ENCODE data around the gene GUCY1B1. TPM values are rescaled to one million over a fixed set of nuclear protein-coding genes. Genes with fewer than 3 reads are reported as not detected.

The GUCY1B1 gene
- total and polyA plus RNA-seq, 8 donors = 3.9 to 18.1 (median 5.4) TPM

DNA sequence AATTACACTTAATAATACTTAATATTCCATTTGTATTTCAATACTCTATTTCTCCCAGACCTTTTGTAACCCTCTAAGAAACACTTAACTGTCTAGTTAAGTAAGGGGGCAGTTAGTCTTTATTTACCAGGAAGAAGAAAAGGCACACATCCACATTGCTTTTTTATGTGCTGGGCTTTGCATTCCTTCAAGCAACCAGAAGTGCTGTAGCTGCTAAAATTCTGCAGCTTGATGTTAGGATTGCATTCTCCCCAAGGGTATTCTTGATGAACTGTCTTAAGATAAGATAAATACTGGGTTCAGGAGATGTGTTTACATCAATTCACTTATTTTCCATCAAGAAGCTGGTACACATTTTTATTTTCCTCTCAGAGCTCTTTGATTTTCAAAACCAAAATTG lies 83.3 kb downstream of the GUCY1B1 start:
- H3K4me3 ChIP-seq = no peak overlapping the region
- TF ChIP-seq, protein P1, sequence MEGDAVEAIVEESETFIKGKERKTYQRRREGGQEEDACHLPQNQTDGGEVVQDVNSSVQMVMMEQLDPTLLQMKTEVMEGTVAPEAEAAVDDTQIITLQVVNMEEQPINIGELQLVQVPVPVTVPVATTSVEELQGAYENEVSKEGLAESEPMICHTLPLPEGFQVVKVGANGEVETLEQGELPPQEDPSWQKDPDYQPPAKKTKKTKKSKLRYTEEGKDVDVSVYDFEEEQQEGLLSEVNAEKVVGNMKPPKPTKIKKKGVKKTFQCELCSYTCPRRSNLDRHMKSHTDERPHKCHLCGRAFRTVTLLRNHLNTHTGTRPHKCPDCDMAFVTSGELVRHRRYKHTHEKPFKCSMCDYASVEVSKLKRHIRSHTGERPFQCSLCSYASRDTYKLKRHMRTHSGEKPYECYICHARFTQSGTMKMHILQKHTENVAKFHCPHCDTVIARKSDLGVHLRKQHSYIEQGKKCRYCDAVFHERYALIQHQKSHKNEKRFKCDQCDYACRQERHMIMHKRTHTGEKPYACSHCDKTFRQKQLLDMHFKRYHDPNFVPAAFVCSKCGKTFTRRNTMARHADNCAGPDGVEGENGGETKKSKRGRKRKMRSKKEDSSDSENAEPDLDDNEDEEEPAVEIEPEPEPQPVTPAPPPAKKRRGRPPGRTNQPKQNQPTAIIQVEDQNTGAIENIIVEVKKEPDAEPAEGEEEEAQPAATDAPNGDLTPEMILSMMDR (IDR thresholded peaks at IDR 0.05) = no peak
- ATAC-seq (no peak), FAIRE-seq (no peak), DNase-seq (no peak)
- H3K4me1 ChIP-seq = no peaks in the 10 kb centered on the region
- intact Hi-C loops (cut with DNase I) = no loop called here
- no peaks in the 10 kb centered on the region for H3K9me3 ChIP-seq
- no peaks in the 10 kb centered on the region for H3K27me3 ChIP-seq
- H3K27ac ChIP-seq = no peak overlapping the region
- H3K36me3 ChIP-seq = no peaks in the 10 kb centered on the region

DNA sequence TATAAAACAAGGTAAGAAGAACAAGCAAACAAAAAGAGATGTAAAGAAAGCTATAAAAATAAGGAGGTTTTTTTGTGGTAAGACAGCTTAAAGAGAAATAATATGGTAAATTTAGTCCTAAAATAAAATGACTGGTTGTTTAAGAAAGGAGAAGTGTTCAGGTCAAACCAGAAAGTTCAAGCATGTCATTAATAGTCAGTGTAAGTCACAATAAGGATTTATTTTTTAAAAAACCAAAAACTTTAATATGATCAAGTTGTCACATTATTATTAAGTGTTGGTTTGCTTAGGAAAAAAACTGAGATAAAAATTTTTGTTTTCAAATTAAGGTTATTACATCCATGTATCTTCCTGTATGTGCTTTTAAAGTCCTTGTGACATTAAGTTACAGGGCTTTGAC lies 88.1 kb downstream of the GUCY1B1 start:
- ATAC-seq = no peak
- Histone ChIP-seq H3K9me3 (no peaks in the 10 kb centered on the region), H3K27ac (no peak overlapping the region), H3K36me3 (no peaks in the 10 kb centered on the region), H3K4me1 (no peaks in the 10 kb centered on the region), H3K27me3 (no peaks in the 10 kb centered on the region), H3K4me3 (no peak overlapping the region)
- TF ChIP-seq, protein P1 (IDR thresholded peaks at IDR 0.05) = no peak
- intact Hi-C loops (cut with DNase I) = no loop called here
- no peak for DNase-seq
- no peak for FAIRE-seq

DNA sequence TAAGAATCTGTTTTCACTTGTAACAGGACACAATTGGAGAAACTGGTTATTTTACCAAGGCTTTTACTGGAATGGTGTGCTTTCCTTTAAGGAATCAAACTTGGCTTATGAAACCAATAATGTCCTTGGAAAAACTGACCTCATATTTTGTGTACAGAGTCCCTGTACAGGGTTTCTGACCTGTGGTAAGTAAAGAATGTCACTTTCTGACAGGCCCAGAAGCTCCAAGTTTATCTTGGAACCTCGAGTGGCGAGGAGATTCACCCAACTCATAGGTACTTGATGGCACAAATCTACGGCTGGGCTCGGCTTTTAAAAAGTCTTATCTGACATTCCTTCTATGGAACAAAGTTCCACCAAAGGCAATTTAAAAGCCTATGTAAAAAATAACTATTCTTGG lies 90.2 kb downstream of the GUCY1B1 start:
- Histone ChIP-seq H3K9me3 (no peaks in the 10 kb centered on the region), H3K4me3 (no peak overlapping the region), H3K27me3 (no peaks in the 10 kb centered on the region), H3K36me3 (no peaks in the 10 kb centered on the region), H3K4me1 (no peaks in the 10 kb centered on the region), H3K27ac (no peak overlapping the region)
- WGBS, 2 donors = 70 to 71% methylated on average over 4 of the region's 4 CpGs
- ATAC-seq (no peak), DNase-seq (no peak), FAIRE-seq (no peak)
- TF ChIP-seq, protein P1 (IDR thresholded peaks at IDR 0.05) = no peak
- intact Hi-C loops (cut with DNase I) = no loop called here

DNA sequence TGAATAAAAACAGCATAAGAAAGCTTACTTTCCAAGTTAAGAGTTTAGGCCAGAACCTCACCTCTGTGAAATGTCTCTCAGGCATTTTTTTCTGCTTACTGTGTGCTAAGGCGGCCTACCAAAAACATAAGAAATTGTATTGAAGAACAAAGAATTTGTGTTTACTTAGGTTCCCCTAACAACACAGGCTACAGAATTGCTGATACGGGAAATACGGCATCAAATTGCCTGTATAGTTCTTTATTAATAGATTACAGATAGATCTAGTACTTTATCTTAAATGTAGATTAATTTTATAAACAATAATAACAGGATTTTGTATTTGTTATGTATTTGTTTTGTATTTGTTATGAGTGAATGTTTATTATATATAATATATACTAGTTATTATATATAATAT lies 94.4 kb downstream of the GUCY1B1 start:
- Histone ChIP-seq H3K27me3 (no peaks in the 10 kb centered on the region), H3K9me3 (no peaks in the 10 kb centered on the region), H3K27ac (no peak overlapping the region), H3K4me1 (no peaks in the 10 kb centered on the region), H3K4me3 (no peak overlapping the region), H3K36me3 (no peaks in the 10 kb centered on the region)
- FAIRE-seq (peak; percentile 54), ATAC-seq (no peak), DNase-seq (no peak)
- TF ChIP-seq, protein P1 (IDR thresholded peaks at IDR 0.05) = no peak
- 91 to 95% methylated on average over 3 of the region's 3 CpGs for WGBS, 2 donors
- intact Hi-C loops (cut with DNase I) = no loop called here

DNA sequence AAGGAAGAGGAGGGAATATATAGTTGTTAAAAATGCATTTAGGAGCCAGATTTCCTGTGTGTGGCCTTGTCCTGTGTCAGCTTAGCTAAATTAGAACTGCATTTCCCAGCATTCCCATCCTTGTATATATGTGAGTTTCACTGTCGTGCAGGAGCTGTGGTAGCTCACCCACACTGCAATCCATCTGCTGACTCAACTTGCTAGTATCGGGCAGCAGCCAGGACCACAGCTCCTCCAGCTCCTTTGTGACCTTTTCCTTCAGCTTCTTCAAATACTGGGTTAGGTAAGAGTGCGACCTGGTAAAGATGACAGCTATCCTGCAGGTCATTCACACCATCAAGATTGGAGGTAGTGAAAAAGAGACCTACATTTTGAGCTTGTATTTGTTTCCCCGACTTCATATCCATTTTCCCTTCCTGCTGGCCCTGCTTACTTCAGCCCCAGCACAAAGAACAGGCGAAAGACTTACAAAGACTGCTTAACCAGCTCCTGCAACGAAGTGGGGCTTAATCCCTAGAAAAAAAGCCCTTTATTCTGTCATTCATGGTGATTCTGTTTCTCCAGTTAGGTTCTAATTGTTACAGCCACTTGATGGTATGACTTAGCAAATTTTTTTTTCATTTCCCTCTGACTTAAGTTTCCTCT lies 95.9 kb downstream of the GUCY1B1 start:
- H3K27me3 ChIP-seq = no peaks in the 10 kb centered on the region
- TF ChIP-seq, protein P1 (IDR thresholded peaks at IDR 0.05) = no peak
- DNase-seq = no peak
- no peak overlapping the region for H3K27ac ChIP-seq
- H3K4me1 ChIP-seq = no peaks in the 10 kb centered on the region
- intact Hi-C loops (cut with DNase I) = no loop called here
- H3K36me3 ChIP-seq = no peaks in the 10 kb centered on the region
- WGBS, 2 donors = 61 to 69% methylated on average over 6 of the region's 6 CpGs
- no peak for FAIRE-seq
- H3K9me3 ChIP-seq = no peaks in the 10 kb centered on the region
- H3K4me3 ChIP-seq = no peak overlapping the region
- no peak for ATAC-seq

All from pancreas (tissue), 10 donors.